OCI-LY7 (cell line): ENCODE data around the gene PCK2. TPM values are rescaled to one million over a fixed set of nuclear protein-coding genes. Genes with fewer than 3 reads are reported as not detected.
A peak's percentile ranks its signal among the peaks of the same experiment; 100 is the strongest.

Experiments
- BruUV-seq: library from RNA; stranded (reverse); fragments of 400-500 nt; replicated peaks from 2 replicates; lab custom pipeline; 2021; lab: Mats Ljungman, UMichigan
- CTCF ChIA-PET: fragments of 300-600 bp; sonication (Branson Sonifier 250); formaldehyde crosslinking; loops from one replicate; lab custom pipeline; 2022; ENCODE audit warnings: antibody characterized with exemption; ENCODE audit not compliant: unreplicated experiment; lab: Charles Lee
- POLR2A ChIA-PET: fragments of 300-600 bp; sonication (Branson Sonifier 250); formaldehyde crosslinking; loops from one replicate; lab custom pipeline; 2022; ENCODE audit warnings: antibody characterized with exemption; lab: Charles Lee
- DNase-seq: peaks from one replicate; pipeline ENCODE4 v3.0.0-alpha.2; 2015; ENCODE audit warnings: low spot score
- H2AFZ ChIP-seq: fragments of 200-600 bp; sonication (generic), shearing (Covaris generic); 2 replicates; pipeline ENCODE4 v1.6.1; 2014; ENCODE audit warnings: mild to moderate bottlenecking, antibody characterized with exemption, low read length, moderate library complexity
- H3K27ac ChIP-seq: fragments of 200-600 bp; sonication (generic); 2 replicates; pipeline ENCODE4 v1.5.1; 2014; ENCODE audit warnings: mixed run types, low read depth, mild to moderate bottlenecking, moderate library complexity, low read length, inconsistent platforms; ENCODE audit not compliant: poor library complexity, severe bottlenecking
- H3K36me3 ChIP-seq: fragments of 200-600 bp; sonication (generic); 2 replicates; pipeline ENCODE4 v1.6.1; 2014; ENCODE audit warnings: mild to moderate bottlenecking, antibody characterized with exemption, low read length, moderate library complexity, mixed read lengths; ENCODE audit not compliant: insufficient read depth
- H3K4me1 ChIP-seq: fragments of 200-600 bp; sonication (generic); 2 replicates; pipeline ENCODE4 v1.5.1; 2014; ENCODE audit warnings: mild to moderate bottlenecking, low read length; ENCODE audit not compliant: insufficient read depth, poor library complexity, severe bottlenecking
- H3K4me2 ChIP-seq: fragments of 200-600 bp; sonication (generic); 2 replicates; pipeline ENCODE4 v1.6.1; 2014; ENCODE audit warnings: mild to moderate bottlenecking, low read length
- H3K4me3 ChIP-seq: fragments of 200-600 bp; sonication (generic); 2 replicates; pipeline ENCODE4 v1.5.1; 2014; ENCODE audit warnings: mild to moderate bottlenecking, low read depth, low read length; ENCODE audit not compliant: poor library complexity, severe bottlenecking
- H3K79me2 ChIP-seq: fragments of 200-600 bp; sonication (generic); 2 replicates; pipeline ENCODE4 v1.6.1; 2016; ENCODE audit warnings: low read depth, mild to moderate bottlenecking, low read length, moderate library complexity, mixed read lengths; ENCODE audit not compliant: insufficient read depth
- H3K9me2 ChIP-seq: fragments of 200-600 bp; sonication (generic); 2 replicates; pipeline ENCODE4 v1.6.1; 2016; ENCODE audit warnings: mild to moderate bottlenecking, low read length, mixed read lengths; ENCODE audit not compliant: insufficient read depth
- H3K9me3 ChIP-seq: fragments of 200-600 bp; sonication (generic); 2 replicates; pipeline ENCODE4 v1.6.1; 2014; ENCODE audit warnings: mild to moderate bottlenecking, mixed run types, low read length, mixed read lengths
- H4K20me1 ChIP-seq: fragments of 200-600 bp; sonication (generic); 2 replicates; pipeline ENCODE4 v1.6.1; 2014; ENCODE audit warnings: mild to moderate bottlenecking, antibody characterized with exemption, low read length, moderate library complexity, mixed read lengths; ENCODE audit not compliant: insufficient read depth
- CTCF ChIP-seq: fragments of 200-600 bp; sonication (generic); conservative IDR thresholded peaks from 2 replicates; pipeline ENCODE4 v1.5.1; 2014; ENCODE audit warnings: mild to moderate bottlenecking, antibody characterized with exemption, low read length, moderate library complexity, mixed read lengths
- EZH2phosphoT487 ChIP-seq: fragments of 200-600 bp; sonication (generic); IDR thresholded peaks from 2 replicates; pipeline ENCODE4 v1.6.1; 2018; ENCODE audit warnings: low read depth, borderline replicate concordance, mild to moderate bottlenecking, mixed run types, antibody characterized with exemption, low read length, moderate library complexity, mixed read lengths
- intact Hi-C: fragments of 100-400 bp; cut with micrococcal nuclease; formaldehyde crosslinking; loops from one replicate; pipeline ENCODE4 v1.10.0; 2022; ENCODE audit not compliant: unreplicated experiment
- total RNA-seq, 2 experiments: library from RNA; depleted of rRNA in 1 of 2; stranded (reverse); fragments of >200 nt in 1 of 2; shearing (Covaris generic) in 1 of 2; gene quantifications; 2 replicates each; pipeline ENCODE4 v1.2.3, GENCODE V29; 2014 to 2022

PCK2 gene
- total RNA-seq, 2 experiments from 2014 or later: 43.6 to 130 TPM

- no peak for DNase-seq
- peak overlapping the region; percentile 46 for H3K27ac ChIP-seq
- H4K20me1 ChIP-seq: 0 out of 2 replicates have a peak, but pooled peaks cover 6% of the 10 kb centered on the region
- H3K9me3 ChIP-seq: no peaks in the 10 kb centered on the region
- TF ChIP-seq EZH2phosphoT487: no peak
- TF ChIP-seq CTCF: no peak
- H3K4me3 ChIP-seq: peak overlapping the region; percentile 98
- intact Hi-C loops: loop anchor here (1.0 kb wide), 2 partner anchors 23 to 24 kb away; partner anchors contain the start of genes DCAF11, IRF9 and NRL
- no peaks in the 10 kb centered on the region for H3K9me2 ChIP-seq
- ChIA-PET CTCF (interaction anchor here (1.3 to 2.1 kb wide), 2 partner anchors 22 to 28 kb away, joined by 4 to 12 read pairs; partner anchors contain the start of genes DCAF11 and NRL), POLR2A (interaction anchor here (0.6 to 4.1 kb wide), 11 partner anchors 10 to 94 kb away, joined by 3 to 43 read pairs (median 5); partner anchors contain the start of genes CHMP4A, DCAF11, NRL and PCK2)
- peak overlapping the region; percentile 85 for H3K4me2 ChIP-seq
- BruUV-seq: no TSS peak
- H2AFZ ChIP-seq: no peak overlapping the region
- peaks cover 27% of the 10 kb centered on the region for H3K36me3 ChIP-seq
- peaks cover 43% of the 10 kb centered on the region for H3K4me1 ChIP-seq
- peaks cover 25% of the 10 kb centered on the region for H3K79me2 ChIP-seq
Measured at GRCh38 chr14:24136684-24137528, 42.8 kb downstream of the PCK2 start.

GRCh38 chr14:24137529-24138395, 43.7 kb downstream of the PCK2 start:
- POLR2A ChIA-PET: interaction anchor here (0.6 to 4.1 kb wide), 10 partner anchors 9 to 93 kb away, joined by 3 to 43 read pairs (median 4); partner anchors contain the start of genes DCAF11, IRF9, NRL and PCK2
- H3K9me3 ChIP-seq: no peaks in the 10 kb centered on the region
- no peaks in the 10 kb centered on the region for H3K9me2 ChIP-seq
- intact Hi-C loops: no loop called here
- H4K20me1 ChIP-seq: 0 out of 2 replicates have a peak, but pooled peaks cover 6% of the 10 kb centered on the region
- peaks cover 29% of the 10 kb centered on the region for H3K36me3 ChIP-seq
- BruUV-seq: TSS peak; percentile 88
- peak overlapping the region; percentile 89 for H3K4me2 ChIP-seq
- no peak for DNase-seq
- peak overlapping the region; percentile 46 for H3K27ac ChIP-seq
- no peak overlapping the region for H2AFZ ChIP-seq
- peaks cover 42% of the 10 kb centered on the region for H3K4me1 ChIP-seq
- H3K4me3 ChIP-seq: peak overlapping the region; percentile 98
- CTCF ChIA-PET: interaction anchor here (0.6 to 2.1 kb wide), 3 partner anchors 8 to 29 kb away, joined by 3 to 12 read pairs (median 4); partner anchors contain the start of genes DCAF11 and NRL
- TF ChIP-seq EZH2phosphoT487: no peak
- no peak for TF ChIP-seq CTCF
- peaks cover 25% of the 10 kb centered on the region for H3K79me2 ChIP-seq
